Endothelial cell of umbilical vein (primary cell): ENCODE measurements around the gene WARS2.

ENCODE experiments used
- GATA2 ChIP-seq: IDR thresholded peaks from 2 replicates; pipeline ENCODE4 v1.7.0; 2011; ENCODE audit warnings: low read depth, mild to moderate bottlenecking, moderate library complexity, mixed read lengths, low read length; ENCODE audit not compliant: insufficient read length, insufficient read depth
- TF ChIP-seq, protein P1 (sequence below), 2 donors: IDR thresholded peaks; 1 replicate in 1 of 2; 2 replicates in 1 of 2; pipeline ENCODE4 v1.5.1; 2011; ENCODE audit warnings: low read length in 2 of 2, mild to moderate bottlenecking in 2 of 2, moderate library complexity in 2 of 2, control low read depth in 1 of 2, inconsistent platforms in 1 of 2, low read depth in 1 of 2; ENCODE audit not compliant: insufficient read depth in 1 of 2; ENCODE audit errors: extremely low read depth in 1 of 2

DNA sequence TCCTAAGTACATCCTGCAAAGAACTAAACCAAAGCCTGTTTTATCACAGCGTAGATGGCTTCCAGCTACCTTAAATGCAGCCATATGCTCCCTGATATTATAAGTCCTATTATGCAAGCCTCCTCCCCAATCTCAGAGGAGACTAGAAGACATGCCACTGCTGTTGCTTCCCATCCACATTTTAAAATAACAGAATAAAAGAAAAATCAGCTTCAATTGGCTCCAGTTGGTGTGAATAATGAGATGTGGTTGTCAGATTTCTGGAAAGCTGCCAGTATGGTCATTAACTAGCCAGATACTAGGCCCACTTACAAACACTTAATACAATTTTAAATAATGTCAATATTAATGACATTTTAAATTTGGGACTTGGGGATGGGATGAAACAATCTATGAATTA lies 25.7 kb downstream of the WARS2 start:
- TF ChIP-seq GATA2, result no peak
- TF ChIP-seq, protein P1, sequence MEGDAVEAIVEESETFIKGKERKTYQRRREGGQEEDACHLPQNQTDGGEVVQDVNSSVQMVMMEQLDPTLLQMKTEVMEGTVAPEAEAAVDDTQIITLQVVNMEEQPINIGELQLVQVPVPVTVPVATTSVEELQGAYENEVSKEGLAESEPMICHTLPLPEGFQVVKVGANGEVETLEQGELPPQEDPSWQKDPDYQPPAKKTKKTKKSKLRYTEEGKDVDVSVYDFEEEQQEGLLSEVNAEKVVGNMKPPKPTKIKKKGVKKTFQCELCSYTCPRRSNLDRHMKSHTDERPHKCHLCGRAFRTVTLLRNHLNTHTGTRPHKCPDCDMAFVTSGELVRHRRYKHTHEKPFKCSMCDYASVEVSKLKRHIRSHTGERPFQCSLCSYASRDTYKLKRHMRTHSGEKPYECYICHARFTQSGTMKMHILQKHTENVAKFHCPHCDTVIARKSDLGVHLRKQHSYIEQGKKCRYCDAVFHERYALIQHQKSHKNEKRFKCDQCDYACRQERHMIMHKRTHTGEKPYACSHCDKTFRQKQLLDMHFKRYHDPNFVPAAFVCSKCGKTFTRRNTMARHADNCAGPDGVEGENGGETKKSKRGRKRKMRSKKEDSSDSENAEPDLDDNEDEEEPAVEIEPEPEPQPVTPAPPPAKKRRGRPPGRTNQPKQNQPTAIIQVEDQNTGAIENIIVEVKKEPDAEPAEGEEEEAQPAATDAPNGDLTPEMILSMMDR (IDR thresholded peaks at IDR 0.05; ENCODE audit: extremely low read depth in 1 of 2, insufficient read depth in 1 of 2, low read depth in 1 of 2, low read length in 2 of 2), result no peak
